Measurements from ENCODE around the gene CCDC185. TPM values are rescaled to one million over a fixed set of nuclear protein-coding genes. Genes with fewer than 3 reads are reported as not detected.

The CCDC185 gene
- polyA plus RNA-seq, 3 donors = not detected

GRCh38 chr1:223417444-223417843 lies 24.2 kb downstream of the CCDC185 start:
- H3K36me3 Mint-ChIP-seq = no peaks in the 10 kb centered on the region
- Histone ChIP-seq H3K79me2 (ENCODE audit: insufficient read depth, low read length) (no peaks in the 10 kb centered on the region), H3K4me2 (replicated peaks; ENCODE audit: extremely low read depth, low read length, poor library complexity, severe bottlenecking) (no peak overlapping the region), H3K4me1 (ENCODE audit: control insufficient read depth in 1 of 2, insufficient read depth in 2 of 2, low read length in 2 of 2) (no peaks in the 10 kb centered on the region), H3K4me3 (replicated peaks in 1 of 3; ENCODE audit: low read depth in 2 of 3, low read length in 3 of 3) (no peak overlapping the region), H3K27ac (ENCODE audit: low read depth in 1 of 2, low read length in 2 of 2) (no peak overlapping the region), H3K9me3 (replicated peaks in 1 of 2; ENCODE audit: control insufficient read depth in 1 of 2, insufficient read depth in 1 of 2, low read length in 2 of 2) (no peaks in the 10 kb centered on the region), H2AFZ (ENCODE audit: insufficient read depth, low read depth, low read length, poor library complexity, severe bottlenecking) (no peak overlapping the region), H3K36me3 (replicated peaks in 1 of 2; ENCODE audit: control insufficient read depth in 1 of 2, insufficient read depth in 2 of 2, low read length in 2 of 2) (no peaks in the 10 kb centered on the region), H3K9ac (ENCODE audit: insufficient read depth, low read length, poor library complexity, severe bottlenecking) (no peak overlapping the region), H3K27me3 (ENCODE audit: control insufficient read depth in 2 of 2, insufficient read depth in 2 of 2, low read length in 2 of 2) (no peaks in the 10 kb centered on the region), H4K20me1 (ENCODE audit: insufficient read depth, low read length) (no peaks in the 10 kb centered on the region)
- DNase-seq = no peak
- no peak overlapping the region for H3K4me3 Mint-ChIP-seq
- H3K4me1 Mint-ChIP-seq = no peaks in the 10 kb centered on the region
- H3K27me3 Mint-ChIP-seq (ENCODE audit: low read depth in 3 of 3) = peaks cover 9 to 17% (median 10%) of the 10 kb centered on the region in 3 donors
- intact Hi-C loops (cut with micrococcal nuclease) = no loop called here
- H3K27ac Mint-ChIP-seq = no peak overlapping the region
- TF ChIP-seq CTCF (IDR thresholded peaks at IDR 0.05) = no peak
- no CpG with 5 or more reads among the region's 2 CpGs for WGBS (ENCODE audit: insufficient coverage)
- H3K9me3 Mint-ChIP-seq = peaks cover 0 to 6% (median 0%) of the 10 kb centered on the region in 7 donors

- H3K27me3 ChIP-seq (ENCODE audit: control insufficient read depth in 2 of 2, insufficient read depth in 2 of 2, low read length in 2 of 2) = no peaks in the 10 kb centered on the region
- DNase-seq = no peak
- Mint-ChIP-seq H3K27ac (no peak overlapping the region), H3K4me1 (no peaks in the 10 kb centered on the region), H3K27me3 (ENCODE audit: low read depth in 3 of 3) (peaks cover 10 to 15% (median 11%) of the 10 kb centered on the region in 3 donors), H3K36me3 (no peaks in the 10 kb centered on the region), H3K4me3 (no peak overlapping the region), H3K9me3 (peaks cover 0 to 6% (median 0%) of the 10 kb centered on the region in 7 donors)
- no peaks in the 10 kb centered on the region for H3K4me1 ChIP-seq (ENCODE audit: control insufficient read depth in 1 of 2, insufficient read depth in 2 of 2, low read length in 2 of 2)
- no peak overlapping the region for H2AFZ ChIP-seq (ENCODE audit: insufficient read depth, low read depth, low read length, poor library complexity, severe bottlenecking)
- no peak overlapping the region for H3K4me3 ChIP-seq (replicated peaks in 1 of 3; ENCODE audit: low read depth in 2 of 3, low read length in 3 of 3)
- H3K27ac ChIP-seq (ENCODE audit: low read depth in 1 of 2, low read length in 2 of 2) = no peak overlapping the region
- no peaks in the 10 kb centered on the region for H3K79me2 ChIP-seq (ENCODE audit: insufficient read depth, low read length)
- WGBS (ENCODE audit: insufficient coverage) = 83% methylated on average over 4 of the region's 7 CpGs
- intact Hi-C loops (cut with micrococcal nuclease) = no loop called here
- H3K36me3 ChIP-seq (replicated peaks in 1 of 2; ENCODE audit: control insufficient read depth in 1 of 2, insufficient read depth in 2 of 2, low read length in 2 of 2) = no peaks in the 10 kb centered on the region
- TF ChIP-seq CTCF (IDR thresholded peaks at IDR 0.05) = no peak
- H3K9me3 ChIP-seq (replicated peaks in 1 of 2; ENCODE audit: control insufficient read depth in 1 of 2, insufficient read depth in 1 of 2, low read length in 2 of 2) = no peaks in the 10 kb centered on the region
- no peak overlapping the region for H3K9ac ChIP-seq (ENCODE audit: insufficient read depth, low read length, poor library complexity, severe bottlenecking)
- H4K20me1 ChIP-seq (ENCODE audit: insufficient read depth, low read length) = no peaks in the 10 kb centered on the region
- no peak overlapping the region for H3K4me2 ChIP-seq (replicated peaks; ENCODE audit: extremely low read depth, low read length, poor library complexity, severe bottlenecking)
Observed at GRCh38 chr1:223417903-223418663, 24.9 kb downstream of the CCDC185 start.

Data from CD14-positive monocyte (primary cell).